GM12878 (cell line): Measurements from ENCODE around the gene SKP2. TPM values are rescaled to one million over a fixed set of nuclear protein-coding genes. Genes with fewer than 3 reads are reported as not detected.

Source experiments
- CBX5 ChIP-seq: sonication (generic); IDR thresholded peaks from 2 replicates; pipeline ENCODE4 v1.6.1; 2016; ENCODE audit warnings: low read depth, moderate library complexity, mild to moderate bottlenecking, inconsistent platforms
- CEBPZ ChIP-seq: fragments of 150-350 bp; IDR thresholded peaks from 2 replicates; pipeline ENCODE4 v1.6.1; 2016; ENCODE audit warnings: low read depth, low read length
- CTCF ChIP-seq, 3 experiments: IDR thresholded peaks in 2 of 3; conservative IDR thresholded peaks in 1 of 3; 2 replicates each; pipeline ENCODE4 v1.5.1; 2011; ENCODE audit warnings: low read depth in 3 of 3, low read length in 3 of 3, mild to moderate bottlenecking in 3 of 3, control low read depth in 2 of 3, moderate library complexity in 2 of 3, inconsistent platforms in 1 of 3, mixed read lengths in 1 of 3; ENCODE audit not compliant: control insufficient read depth in 2 of 3, insufficient read depth in 1 of 3; ENCODE audit errors: extremely low read depth in 1 of 3
- DPF2 ChIP-seq: fragments of 450-650 bp; IDR thresholded peaks from 2 replicates; pipeline ENCODE4 v1.6.1; 2017; ENCODE audit warnings: mild to moderate bottlenecking
- IRF3 ChIP-seq: fragments of 450-650 bp; IDR thresholded peaks from 2 replicates; pipeline ENCODE4 v1.6.1; 2014; ENCODE audit warnings: mild to moderate bottlenecking
- NKRF ChIP-seq: fragments of 450-650 bp; conservative IDR thresholded peaks from 2 replicates; pipeline ENCODE4 v1.6.1; 2017; ENCODE audit warnings: mild to moderate bottlenecking, moderate library complexity
- NR2C1 ChIP-seq: fragments of 450-650 bp; IDR thresholded peaks from 2 replicates; pipeline ENCODE4 v1.6.1; 2017; ENCODE audit warnings: antibody characterized with exemption, mild to moderate bottlenecking, moderate library complexity
- TAF1 ChIP-seq: IDR thresholded peaks from 2 replicates; pipeline ENCODE4 v1.6.1; 2011; ENCODE audit warnings: mild to moderate bottlenecking, low read depth, low read length, borderline replicate concordance
- ZBED1 ChIP-seq: IDR thresholded peaks from 2 replicates; pipeline ENCODE4 v1.6.1; 2016; ENCODE audit warnings: borderline replicate concordance
- ZBTB40 ChIP-seq: fragments of 450-650 bp; IDR thresholded peaks from 2 replicates; pipeline ENCODE4 v1.6.1; 2016; ENCODE audit warnings: mild to moderate bottlenecking, moderate library complexity, borderline replicate concordance
- polyA plus RNA-seq, 11 experiments: library from polyadenylated mRNA; depleted of rRNA in 4 of 11; unstranded in 6 of 11; stranded (reverse) in 5 of 11; fragments of >200 nt; fragmentation: Nextera tagmentation in 4 of 11; fragmentation: Illumina TruSeq in 1 of 11; extraction: Ambion mirVana in 4 of 11; extraction: Trizol in 1 of 11; gene quantifications; 1 replicate in 1 of 11; 2 replicates in 10 of 11; pipeline versions ENCODE4 v1.2.1 to v1.2.3, GENCODE V29; 2011 to 2016; ENCODE audit warnings: inconsistent platforms in 2 of 11, missing spikeins in 2 of 11, low read depth in 1 of 11
- total RNA-seq, 4 experiments: library from RNA; depleted of rRNA in 3 of 4; stranded (reverse); fragments of >200 nt in 3 of 4; fragmentation: Illumina TruSeq in 1 of 4; extraction: Trizol in 1 of 4; gene quantifications; 2 replicates each; pipeline versions ENCODE4 v1.2.1 to v1.2.3, GENCODE V29; 2013 to 2021

Gene SKP2
- total and polyA plus RNA-seq, 10 of the 15 experiments (the other 5 are each of a cell fraction or from before 2014, with no cell fraction given), result 13.9 to 50.8 (median 36.9) TPM

GRCh38 chr5:36208786-36209185, 56.9 kb downstream of the SKP2 start (continued):
- TF ChIP-seq IRF3, result no peak
- TF ChIP-seq TAF1, result no peak
- no peak for TF ChIP-seq NR2C1
- TF ChIP-seq CBX5, result no peak
- TF ChIP-seq ZBTB40, result no peak
- TF ChIP-seq NKRF, result no peak
- TF ChIP-seq DPF2, result no peak
- TF ChIP-seq ZBED1, result no peak
- no peak for TF ChIP-seq CEBPZ
- TF ChIP-seq CTCF (IDR thresholded peaks at IDR 0.05 in 2 of 3, conservative IDR thresholded peaks at IDR 0.05 in 1 of 3; ENCODE audit: control insufficient read depth in 2 of 3, extremely low read depth in 1 of 3, insufficient read depth in 1 of 3, low read depth in 3 of 3, low read length in 3 of 3), result no peak
- TF ChIP-seq, all 136 proteins: peak for 0
